ENCODE measurements around the gene MPIG6B.

DNA sequence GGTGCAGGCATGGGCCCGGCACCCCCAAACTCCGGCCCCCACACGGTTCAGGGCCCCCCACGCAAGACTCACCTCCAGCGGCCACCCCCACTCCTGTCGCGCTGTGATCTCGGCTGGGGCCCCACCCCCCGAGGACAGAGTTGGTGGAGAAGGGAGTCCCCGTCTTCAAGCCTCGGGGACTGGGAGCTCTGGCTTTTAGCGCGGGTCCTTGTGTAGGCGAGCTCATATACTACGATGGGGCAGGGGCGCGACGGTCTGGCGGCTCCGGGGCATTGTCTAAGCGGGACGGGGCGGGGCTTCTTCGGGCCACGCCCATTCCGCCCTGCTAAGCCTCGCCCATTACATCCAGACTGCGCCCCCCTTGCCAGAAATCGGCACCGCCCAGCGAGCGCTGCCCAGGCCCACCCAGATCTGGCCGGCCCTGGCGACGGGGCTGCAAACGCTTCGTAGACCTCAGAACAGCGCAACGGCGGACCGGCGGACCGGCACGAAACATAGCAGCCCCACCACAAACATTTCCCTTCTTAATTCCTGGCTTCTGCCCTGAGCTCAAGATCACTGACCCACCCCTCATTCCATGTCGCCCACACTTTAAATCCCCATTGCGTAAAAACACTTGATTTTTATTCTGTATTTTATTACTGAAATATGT is 6.9 kb downstream of the MPIG6B start:
- TF ChIP-seq EZH2 (IDR thresholded peaks at IDR 0.05; ENCODE audit: insufficient read depth, poor library complexity, severe bottlenecking) = no peak
- TF ChIP-seq EZH2phosphoT487 (IDR thresholded peaks at IDR 0.05; ENCODE audit: insufficient read depth, low read depth) = no peak

All from GM23248 (cell line).